ENCODE measurements around the gene RRP1B. TPM values are rescaled to one million over a fixed set of nuclear protein-coding genes. Genes with fewer than 3 reads are reported as not detected.

Gene RRP1B
- total and polyA plus RNA-seq, 2 of the 13 experiments (the other 11 are each of a cell fraction or from before 2014, with no cell fraction given), result 16.3 to 46.2 TPM

DNA sequence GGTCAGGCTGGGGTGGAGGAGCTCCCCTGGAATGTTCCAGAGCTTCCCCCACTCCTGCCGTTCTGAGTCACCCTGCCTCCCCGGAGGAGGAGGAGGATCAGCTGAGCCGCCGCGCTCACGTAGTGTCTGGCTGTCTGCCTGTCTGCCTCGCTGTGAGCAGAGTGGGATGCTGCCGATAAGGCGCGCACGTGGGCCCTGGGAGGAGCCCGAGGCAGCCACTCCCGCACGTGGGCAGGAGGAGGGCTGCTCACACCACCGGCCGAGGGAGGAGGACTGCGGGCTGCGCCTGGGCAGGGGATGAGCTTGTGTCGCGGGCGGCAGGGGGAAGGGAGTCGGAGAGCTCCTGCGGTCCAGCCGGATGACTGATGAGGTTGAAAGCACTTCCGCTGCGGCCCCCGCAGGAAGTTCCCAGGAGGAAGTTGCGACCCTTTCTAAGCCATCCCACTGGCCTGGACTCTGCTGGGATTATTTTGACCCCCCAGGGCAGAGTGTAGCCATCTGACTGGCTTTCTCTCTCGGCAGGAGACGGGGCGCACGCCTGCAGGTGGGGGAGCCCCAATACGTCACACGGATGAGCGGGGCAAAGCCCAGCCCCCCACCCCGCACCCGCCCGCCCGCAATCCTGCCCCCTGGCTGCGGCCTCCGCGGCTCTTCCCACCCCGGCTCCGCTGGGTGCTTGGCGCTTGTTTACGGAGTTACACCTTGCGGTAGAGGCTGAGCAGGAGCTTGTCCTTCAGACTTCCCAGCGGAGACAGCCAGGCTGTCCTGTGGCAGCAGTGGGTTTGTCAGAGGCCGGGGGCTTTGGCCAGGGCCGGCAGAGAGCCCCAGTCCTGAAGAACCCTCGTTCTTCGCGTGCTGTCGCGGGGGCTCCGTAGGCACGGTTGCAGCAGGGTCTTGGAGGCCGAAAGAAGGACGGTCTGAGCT lies 69.4 kb downstream of the RRP1B start (continued):
- no peak for TF ChIP-seq NFIB (CRISPR knock-in tag; IDR thresholded peaks at IDR 0.05; ENCODE audit: borderline replicate concordance)
- TF ChIP-seq, protein P1, sequence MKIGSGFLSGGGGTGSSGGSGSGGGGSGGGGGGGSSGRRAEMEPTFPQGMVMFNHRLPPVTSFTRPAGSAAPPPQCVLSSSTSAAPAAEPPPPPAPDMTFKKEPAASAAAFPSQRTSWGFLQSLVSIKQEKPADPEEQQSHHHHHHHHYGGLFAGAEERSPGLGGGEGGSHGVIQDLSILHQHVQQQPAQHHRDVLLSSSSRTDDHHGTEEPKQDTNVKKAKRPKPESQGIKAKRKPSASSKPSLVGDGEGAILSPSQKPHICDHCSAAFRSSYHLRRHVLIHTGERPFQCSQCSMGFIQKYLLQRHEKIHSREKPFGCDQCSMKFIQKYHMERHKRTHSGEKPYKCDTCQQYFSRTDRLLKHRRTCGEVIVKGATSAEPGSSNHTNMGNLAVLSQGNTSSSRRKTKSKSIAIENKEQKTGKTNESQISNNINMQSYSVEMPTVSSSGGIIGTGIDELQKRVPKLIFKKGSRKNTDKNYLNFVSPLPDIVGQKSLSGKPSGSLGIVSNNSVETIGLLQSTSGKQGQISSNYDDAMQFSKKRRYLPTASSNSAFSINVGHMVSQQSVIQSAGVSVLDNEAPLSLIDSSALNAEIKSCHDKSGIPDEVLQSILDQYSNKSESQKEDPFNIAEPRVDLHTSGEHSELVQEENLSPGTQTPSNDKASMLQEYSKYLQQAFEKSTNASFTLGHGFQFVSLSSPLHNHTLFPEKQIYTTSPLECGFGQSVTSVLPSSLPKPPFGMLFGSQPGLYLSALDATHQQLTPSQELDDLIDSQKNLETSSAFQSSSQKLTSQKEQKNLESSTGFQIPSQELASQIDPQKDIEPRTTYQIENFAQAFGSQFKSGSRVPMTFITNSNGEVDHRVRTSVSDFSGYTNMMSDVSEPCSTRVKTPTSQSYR (CRISPR knock-in tag; IDR thresholded peaks at IDR 0.05; ENCODE audit: borderline replicate concordance), result peak; percentile 80; the same call in 1 of the 2 replicates
- peak; percentile 95 for TF ChIP-seq ARNTL (CRISPR knock-in tag; IDR thresholded peaks at IDR 0.05)
- TF ChIP-seq, protein P2, sequence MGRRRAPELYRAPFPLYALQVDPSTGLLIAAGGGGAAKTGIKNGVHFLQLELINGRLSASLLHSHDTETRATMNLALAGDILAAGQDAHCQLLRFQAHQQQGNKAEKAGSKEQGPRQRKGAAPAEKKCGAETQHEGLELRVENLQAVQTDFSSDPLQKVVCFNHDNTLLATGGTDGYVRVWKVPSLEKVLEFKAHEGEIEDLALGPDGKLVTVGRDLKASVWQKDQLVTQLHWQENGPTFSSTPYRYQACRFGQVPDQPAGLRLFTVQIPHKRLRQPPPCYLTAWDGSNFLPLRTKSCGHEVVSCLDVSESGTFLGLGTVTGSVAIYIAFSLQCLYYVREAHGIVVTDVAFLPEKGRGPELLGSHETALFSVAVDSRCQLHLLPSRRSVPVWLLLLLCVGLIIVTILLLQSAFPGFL (CRISPR knock-in tag; IDR thresholded peaks at IDR 0.05), result no peak
- TF ChIP-seq ARNT2 (CRISPR knock-in tag; IDR thresholded peaks at IDR 0.05; ENCODE audit: low read depth), result peak; percentile 81; the same call in 1 of the 2 replicates
- TF ChIP-seq, protein P3, sequence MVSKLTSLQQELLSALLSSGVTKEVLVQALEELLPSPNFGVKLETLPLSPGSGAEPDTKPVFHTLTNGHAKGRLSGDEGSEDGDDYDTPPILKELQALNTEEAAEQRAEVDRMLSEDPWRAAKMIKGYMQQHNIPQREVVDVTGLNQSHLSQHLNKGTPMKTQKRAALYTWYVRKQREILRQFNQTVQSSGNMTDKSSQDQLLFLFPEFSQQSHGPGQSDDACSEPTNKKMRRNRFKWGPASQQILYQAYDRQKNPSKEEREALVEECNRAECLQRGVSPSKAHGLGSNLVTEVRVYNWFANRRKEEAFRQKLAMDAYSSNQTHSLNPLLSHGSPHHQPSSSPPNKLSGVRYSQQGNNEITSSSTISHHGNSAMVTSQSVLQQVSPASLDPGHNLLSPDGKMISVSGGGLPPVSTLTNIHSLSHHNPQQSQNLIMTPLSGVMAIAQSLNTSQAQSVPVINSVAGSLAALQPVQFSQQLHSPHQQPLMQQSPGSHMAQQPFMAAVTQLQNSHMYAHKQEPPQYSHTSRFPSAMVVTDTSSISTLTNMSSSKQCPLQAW (CRISPR knock-in tag; IDR thresholded peaks at IDR 0.05), result peak; percentile 78
- TF ChIP-seq, protein P4, sequence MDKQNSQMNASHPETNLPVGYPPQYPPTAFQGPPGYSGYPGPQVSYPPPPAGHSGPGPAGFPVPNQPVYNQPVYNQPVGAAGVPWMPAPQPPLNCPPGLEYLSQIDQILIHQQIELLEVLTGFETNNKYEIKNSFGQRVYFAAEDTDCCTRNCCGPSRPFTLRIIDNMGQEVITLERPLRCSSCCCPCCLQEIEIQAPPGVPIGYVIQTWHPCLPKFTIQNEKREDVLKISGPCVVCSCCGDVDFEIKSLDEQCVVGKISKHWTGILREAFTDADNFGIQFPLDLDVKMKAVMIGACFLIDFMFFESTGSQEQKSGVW (CRISPR knock-in tag; IDR thresholded peaks at IDR 0.05; ENCODE audit: borderline replicate concordance), result no peak
- TF ChIP-seq HNF4A (CRISPR knock-in tag; IDR thresholded peaks at IDR 0.05), result no peak; the same call in none of the 2 replicates
- peak; percentile 89 for TF ChIP-seq KMT2A (CRISPR knock-in tag; IDR thresholded peaks at IDR 0.05)
- peak; percentile 82 for TF ChIP-seq ZNF605 (CRISPR knock-in tag; IDR thresholded peaks at IDR 0.05)
- no peak for TF ChIP-seq LCORL (IDR thresholded peaks at IDR 0.05)
- TF ChIP-seq LCORL (CRISPR knock-in tag; IDR thresholded peaks at IDR 0.05), result peak; percentile 77
- TF ChIP-seq, protein P5, sequence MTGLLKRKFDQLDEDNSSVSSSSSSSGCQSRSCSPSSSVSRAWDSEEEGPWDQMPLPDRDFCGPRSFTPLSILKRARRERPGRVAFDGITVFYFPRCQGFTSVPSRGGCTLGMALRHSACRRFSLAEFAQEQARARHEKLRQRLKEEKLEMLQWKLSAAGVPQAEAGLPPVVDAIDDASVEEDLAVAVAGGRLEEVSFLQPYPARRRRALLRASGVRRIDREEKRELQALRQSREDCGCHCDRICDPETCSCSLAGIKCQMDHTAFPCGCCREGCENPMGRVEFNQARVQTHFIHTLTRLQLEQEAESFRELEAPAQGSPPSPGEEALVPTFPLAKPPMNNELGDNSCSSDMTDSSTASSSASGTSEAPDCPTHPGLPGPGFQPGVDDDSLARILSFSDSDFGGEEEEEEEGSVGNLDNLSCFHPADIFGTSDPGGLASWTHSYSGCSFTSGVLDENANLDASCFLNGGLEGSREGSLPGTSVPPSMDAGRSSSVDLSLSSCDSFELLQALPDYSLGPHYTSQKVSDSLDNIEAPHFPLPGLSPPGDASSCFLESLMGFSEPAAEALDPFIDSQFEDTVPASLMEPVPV (CRISPR knock-in tag; IDR thresholded peaks at IDR 0.05), result peak; percentile 93; the same call in 1 of the 2 replicates
- peak; percentile 73 for TF ChIP-seq ISL2 (CRISPR knock-in tag; IDR thresholded peaks at IDR 0.05)
- TF ChIP-seq, protein P6, sequence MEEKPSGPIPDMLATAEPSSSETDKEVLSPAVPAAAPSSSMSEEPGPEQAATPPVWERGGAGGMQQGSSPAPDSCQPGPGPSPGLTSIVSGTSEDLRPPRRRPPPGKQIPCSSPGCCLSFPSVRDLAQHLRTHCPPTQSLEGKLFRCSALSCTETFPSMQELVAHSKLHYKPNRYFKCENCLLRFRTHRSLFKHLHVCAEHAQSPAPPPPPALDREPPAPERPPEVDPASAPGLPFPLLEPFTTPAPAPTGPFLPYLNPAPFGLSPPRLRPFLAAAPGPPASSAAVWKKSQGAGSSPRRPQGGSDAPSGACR (CRISPR knock-in tag; IDR thresholded peaks at IDR 0.05), result peak; percentile 93; the same call in 1 of the 2 replicates
